Endothelial cell of umbilical vein (primary cell): Measurements from ENCODE around the gene NATD1. TPM values are rescaled to one million over a fixed set of nuclear protein-coding genes. Genes with fewer than 3 reads are reported as not detected.

Source experiments
- BruUV-seq: library from RNA; stranded (reverse); fragments of 400-500 nt; replicated peaks from 2 replicates; lab custom pipeline; 2021; lab: Mats Ljungman, UMichigan
- CTCF ChIA-PET: fragments of 300-600, 350-600 bp; sonication (Branson Sonifier 250); formaldehyde crosslinking; loops from one replicate; lab custom pipeline; 2021; ENCODE audit warnings: antibody characterized with exemption, inconsistent platforms; lab: Charles Lee
- POLR2A ChIA-PET: fragments of 300-600, 350-600 bp; sonication (Branson Sonifier 250); formaldehyde crosslinking; loops from one replicate; lab custom pipeline; 2021; ENCODE audit warnings: antibody characterized with exemption, inconsistent platforms; lab: Charles Lee
- DNase-seq: peaks from one replicate; pipeline ENCODE4 v3.0.0-alpha.2; 2011; ENCODE audit warnings: low read depth, low spot score
- FAIRE-seq: peaks from 2 replicates; lab custom pipeline; 2011; peaks lifted over from hg19 to GRCh38; lab: Jason Lieb, UNC
- H2AFZ ChIP-seq: 2 replicates; pipeline ENCODE4 v1.6.0; 2012; ENCODE audit warnings: low read depth, low read length, control low read depth, inconsistent platforms
- H3K27ac ChIP-seq: 2 replicates; pipeline ENCODE4 v1.5.1; 2011; ENCODE audit warnings: low read depth, mild to moderate bottlenecking, control low read depth, low read length, moderate library complexity; ENCODE audit not compliant: insufficient read depth
- H3K27me3 ChIP-seq, 2 experiments: 2 replicates each; pipeline versions ENCODE4 v1.6.0 to v1.6.1; 2011; ENCODE audit warnings: low read length in 2 of 2, mixed read lengths in 1 of 2; ENCODE audit not compliant: control insufficient read depth in 2 of 2, insufficient read depth in 2 of 2
- H3K36me3 ChIP-seq, 2 experiments: 2 replicates in 1 of 2; 3 replicates in 1 of 2; pipeline ENCODE4 v1.5.1; 2011; ENCODE audit warnings: low read length in 2 of 2, mild to moderate bottlenecking in 1 of 2, moderate library complexity in 1 of 2; ENCODE audit not compliant: control insufficient read depth in 2 of 2, insufficient read depth in 2 of 2; ENCODE audit errors: extremely low read depth in 1 of 2
- H3K4me1 ChIP-seq: 3 replicates; pipeline ENCODE4 v1.5.1; 2011; ENCODE audit warnings: mild to moderate bottlenecking, low read length; ENCODE audit not compliant: control insufficient read depth, insufficient read depth; ENCODE audit errors: extremely low read depth
- H3K4me2 ChIP-seq: 2 replicates; pipeline ENCODE4 v1.6.1; 2011; ENCODE audit warnings: low read length, control low read depth, mixed read lengths; ENCODE audit not compliant: insufficient read depth
- H3K4me3 ChIP-seq, 3 experiments: fragments of 200-600 bp in 1 of 3; sonication (generic), shearing (Covaris generic) in 1 of 3; replicated peaks in 1 of 3; 2 replicates each; pipeline ENCODE4 v1.5.1; 2011 to 2016; ENCODE audit warnings: control low read depth in 3 of 3, low read length in 3 of 3, mild to moderate bottlenecking in 2 of 3, inconsistent platforms in 1 of 3, low read depth in 1 of 3, moderate library complexity in 1 of 3; ENCODE audit not compliant: insufficient read depth in 1 of 3
- H3K79me2 ChIP-seq: 2 replicates; pipeline ENCODE4 v1.6.0; 2012; ENCODE audit warnings: low read length, inconsistent platforms; ENCODE audit not compliant: control insufficient read depth, insufficient read depth
- H3K9ac ChIP-seq: replicated peaks from 2 replicates; pipeline ENCODE3; 2011; ENCODE audit warnings: low read length, control low read depth; ENCODE audit not compliant: insufficient read depth; ENCODE audit errors: extremely low read depth
- H3K9me1 ChIP-seq: replicated peaks from 3 replicates; pipeline ENCODE4 v1.6.0; 2011; ENCODE audit warnings: mild to moderate bottlenecking, low read length; ENCODE audit not compliant: control insufficient read depth, insufficient read depth; ENCODE audit errors: extremely low read depth
- H3K9me3 ChIP-seq: replicated peaks from 2 replicates; pipeline ENCODE4 v1.5.1; 2012; ENCODE audit warnings: low read length, inconsistent platforms; ENCODE audit not compliant: control insufficient read depth, insufficient read depth
- H4K20me1 ChIP-seq: replicated peaks from 2 replicates; pipeline ENCODE3; 2011; ENCODE audit warnings: mild to moderate bottlenecking, low read length; ENCODE audit not compliant: control insufficient read depth, insufficient read depth; ENCODE audit errors: extremely low read depth
- CTCF ChIP-seq, 2 donors: IDR thresholded peaks; 1 replicate in 1 of 2; 2 replicates in 1 of 2; pipeline ENCODE4 v1.5.1; 2011; ENCODE audit warnings: low read length in 2 of 2, mild to moderate bottlenecking in 2 of 2, moderate library complexity in 2 of 2, control low read depth in 1 of 2, inconsistent platforms in 1 of 2, low read depth in 1 of 2; ENCODE audit not compliant: insufficient read depth in 1 of 2; ENCODE audit errors: extremely low read depth in 1 of 2
- EZH2 ChIP-seq: IDR thresholded peaks from 2 replicates; pipeline ENCODE4 v1.6.1; 2012; ENCODE audit warnings: borderline replicate concordance, low read depth, mild to moderate bottlenecking, moderate library complexity, low read length, inconsistent platforms; ENCODE audit not compliant: severe bottlenecking
- FOS ChIP-seq: IDR thresholded peaks from 2 replicates; pipeline ENCODE4 v1.6.1; 2011; ENCODE audit warnings: mild to moderate bottlenecking, low read length, moderate library complexity, borderline replicate concordance; ENCODE audit not compliant: insufficient read depth
- GATA2 ChIP-seq: IDR thresholded peaks from 2 replicates; pipeline ENCODE4 v1.7.0; 2011; ENCODE audit warnings: low read depth, mild to moderate bottlenecking, moderate library complexity, mixed read lengths, low read length; ENCODE audit not compliant: insufficient read length, insufficient read depth
- JUN ChIP-seq: IDR thresholded peaks from 2 replicates; pipeline ENCODE4 v1.6.1; 2011; ENCODE audit warnings: borderline replicate concordance, low read depth; ENCODE audit not compliant: insufficient read length, insufficient read depth
- MYC ChIP-seq: IDR thresholded peaks from one replicate; pipeline ENCODE4 v1.6.1; 2011; ENCODE audit warnings: mild to moderate bottlenecking, low read depth, low read length
- POLR2A ChIP-seq: IDR thresholded peaks from 2 replicates; pipeline ENCODE4 v1.6.1; 2012; ENCODE audit warnings: low read depth, mild to moderate bottlenecking, control low read depth, low read length
- POLR2AphosphoS5 ChIP-seq: IDR thresholded peaks from 2 replicates; pipeline ENCODE4 v1.6.1; 2012; ENCODE audit warnings: low read depth, mild to moderate bottlenecking, control low read depth, low read length, moderate library complexity; ENCODE audit not compliant: insufficient read depth
- dilution Hi-C: fragments of 300-500 bp; cut with MboI; formaldehyde crosslinking; loops from one replicate; pipeline ENCODE4 v1.15.0; 2019; ENCODE audit warnings: low sequenced_read_pairs; ENCODE audit not compliant: extremely low pct_ligation_motif_present
- intact Hi-C: fragments of 100-400 bp; cut with micrococcal nuclease; formaldehyde crosslinking; loops from one replicate; pipeline ENCODE4 v1.10.0; 2022
- polyA plus RNA-seq, 4 experiments: library from polyadenylated mRNA; depleted of rRNA in 3 of 4; stranded (reverse) in 3 of 4; unstranded in 1 of 4; fragments of >200 nt; gene quantifications; 2 replicates each; pipeline versions ENCODE4 v1.2.1 to v1.2.3, GENCODE V29; 2011 to 2012; ENCODE audit warnings: missing spikeins in 1 of 4
- total RNA-seq: library from RNA; stranded (reverse); gene quantifications from 2 replicates; pipeline ENCODE4 v1.2.3, GENCODE V29; 2021
- TF ChIP-seq, protein P1 (sequence below): IDR thresholded peaks from 2 replicates; pipeline ENCODE4 v1.6.1; 2011; ENCODE audit not compliant: insufficient read depth, insufficient read length

The NATD1 gene
- total and polyA plus RNA-seq, 2 donors (not counting 3 experiments of a cell fraction or from before 2014, with no cell fraction given) = 7.0 to 7.2 TPM

DNA sequence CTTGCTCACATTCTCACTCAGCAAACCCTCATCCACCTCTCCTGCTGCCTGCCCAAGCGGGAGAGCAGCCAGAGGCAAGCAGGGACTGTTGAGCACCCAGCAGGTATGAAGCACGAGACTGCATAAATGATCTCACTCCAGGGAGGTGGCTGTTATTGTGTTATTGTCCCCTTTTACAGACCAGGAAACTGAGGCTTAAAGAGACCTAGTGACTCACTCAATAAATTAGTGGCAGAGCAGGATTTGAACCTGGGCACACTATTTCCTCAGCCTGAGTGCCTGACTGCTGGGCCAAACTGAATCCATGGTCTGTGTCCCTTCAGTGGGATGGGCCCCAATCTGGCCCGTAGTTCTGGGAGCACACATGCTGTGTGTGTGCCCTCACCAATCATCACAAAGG lies 19.0 kb upstream of the NATD1 start:
- no TSS peak for BruUV-seq
- POLR2A ChIA-PET = no interaction called here

DNA sequence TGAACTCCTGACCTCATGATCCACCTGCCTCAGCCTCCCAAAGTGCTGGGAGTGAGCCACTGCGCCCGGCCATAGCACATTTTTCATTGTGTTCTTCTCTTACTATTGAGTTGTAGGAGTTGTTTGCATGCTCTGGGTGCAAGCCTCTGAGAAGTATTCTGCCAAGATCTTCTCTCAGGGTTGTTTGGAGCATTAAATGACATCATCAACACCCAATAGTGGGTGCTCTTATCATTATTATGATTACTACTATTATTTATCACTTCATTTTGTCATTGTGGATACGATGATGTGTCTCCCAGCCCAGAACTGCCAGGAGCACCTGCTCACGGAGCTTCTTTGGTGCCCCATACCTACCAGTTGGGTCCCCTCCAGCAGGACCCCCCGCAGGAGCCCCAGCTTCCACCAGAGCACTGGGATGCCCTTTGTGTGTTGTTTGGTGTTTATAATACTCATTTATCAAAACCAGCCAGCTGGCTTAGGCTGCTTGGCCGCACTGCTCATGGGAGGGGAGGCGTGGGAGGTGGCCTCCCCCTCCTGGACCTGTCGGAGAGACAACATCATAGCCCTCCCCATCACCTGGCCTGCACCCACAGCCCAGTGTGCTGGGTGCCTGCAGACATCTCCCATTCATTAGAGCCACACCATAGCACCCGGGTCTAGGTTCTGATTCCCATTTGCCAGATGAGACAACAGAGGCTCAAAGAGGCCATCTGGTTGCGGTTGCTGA lies 18.4 kb upstream of the NATD1 start:
- Histone ChIP-seq H4K20me1 (no peaks in the 10 kb centered on the region), H3K4me1 (peaks cover 11% of the 10 kb centered on the region), H3K36me3 (no peaks in the 10 kb centered on the region), H3K27ac (no peak overlapping the region), H3K4me2 (no peak overlapping the region), H3K9me3 (no peaks in the 10 kb centered on the region), H3K9ac (no peak overlapping the region), H3K9me1 (no peaks in the 10 kb centered on the region), H3K4me3 (no peak overlapping the region), H2AFZ (no peak overlapping the region), H3K27me3 (no peaks in the 10 kb centered on the region), H3K79me2 (no peaks in the 10 kb centered on the region)
- intact Hi-C loops (no loop called here), dilution Hi-C loops (no loop called here)
- BruUV-seq = no TSS peak
- TF ChIP-seq EZH2 (no peak), POLR2AphosphoS5 (no peak), FOS (no peak), CTCF (IDR thresholded peaks at IDR 0.05; ENCODE audit: extremely low read depth in 1 of 2, insufficient read depth in 1 of 2, low read depth in 1 of 2, low read length in 2 of 2) (no peak), MYC (no peak), JUN (no peak), GATA2 (no peak), POLR2A (no peak)
- TF ChIP-seq, protein P1, sequence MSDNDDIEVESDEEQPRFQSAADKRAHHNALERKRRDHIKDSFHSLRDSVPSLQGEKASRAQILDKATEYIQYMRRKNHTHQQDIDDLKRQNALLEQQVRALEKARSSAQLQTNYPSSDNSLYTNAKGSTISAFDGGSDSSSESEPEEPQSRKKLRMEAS = no peak
- ChIA-PET POLR2A (no interaction called here), CTCF (no interaction called here)
- DNase-seq (no peak), FAIRE-seq (no peak)

More for the DNA sequence above, 19.0 kb upstream of the NATD1 start:
- no peak overlapping the region for H3K27ac ChIP-seq
- H3K9ac ChIP-seq = no peak overlapping the region
- dilution Hi-C loops = no loop called here
- H3K4me3 ChIP-seq = no peak overlapping the region
- H3K79me2 ChIP-seq = no peaks in the 10 kb centered on the region
- no peak overlapping the region for H2AFZ ChIP-seq
- CTCF ChIA-PET = interaction anchor here (1.8 kb wide), 1 partner anchor 143 kb away, joined by 5 read pairs; no protein-coding TSS in a partner anchor
- intact Hi-C loops = no loop called here
- H3K4me1 ChIP-seq = peaks cover 11% of the 10 kb centered on the region
- no peak for TF ChIP-seq GATA2
- H3K4me2 ChIP-seq = no peak overlapping the region
- FAIRE-seq (no peak), DNase-seq (no peak)
- H3K36me3 ChIP-seq = no peaks in the 10 kb centered on the region
- H3K27me3 ChIP-seq = no peaks in the 10 kb centered on the region
- H3K9me1 ChIP-seq = no peaks in the 10 kb centered on the region
- H3K9me3 ChIP-seq = no peaks in the 10 kb centered on the region
- no peaks in the 10 kb centered on the region for H4K20me1 ChIP-seq
